Ramos (cell line): ENCODE measurements around the gene TNRC6C.

ENCODE experiments used
- in situ Hi-C: fragments of 300-500 bp; cut with MboI; formaldehyde crosslinking; loops from one replicate; pipeline ENCODE4 v1.14.3; 2022; ENCODE audit warnings: low sequenced_read_pairs; ENCODE audit not compliant: unreplicated experiment

The TNRC6C gene

DNA sequence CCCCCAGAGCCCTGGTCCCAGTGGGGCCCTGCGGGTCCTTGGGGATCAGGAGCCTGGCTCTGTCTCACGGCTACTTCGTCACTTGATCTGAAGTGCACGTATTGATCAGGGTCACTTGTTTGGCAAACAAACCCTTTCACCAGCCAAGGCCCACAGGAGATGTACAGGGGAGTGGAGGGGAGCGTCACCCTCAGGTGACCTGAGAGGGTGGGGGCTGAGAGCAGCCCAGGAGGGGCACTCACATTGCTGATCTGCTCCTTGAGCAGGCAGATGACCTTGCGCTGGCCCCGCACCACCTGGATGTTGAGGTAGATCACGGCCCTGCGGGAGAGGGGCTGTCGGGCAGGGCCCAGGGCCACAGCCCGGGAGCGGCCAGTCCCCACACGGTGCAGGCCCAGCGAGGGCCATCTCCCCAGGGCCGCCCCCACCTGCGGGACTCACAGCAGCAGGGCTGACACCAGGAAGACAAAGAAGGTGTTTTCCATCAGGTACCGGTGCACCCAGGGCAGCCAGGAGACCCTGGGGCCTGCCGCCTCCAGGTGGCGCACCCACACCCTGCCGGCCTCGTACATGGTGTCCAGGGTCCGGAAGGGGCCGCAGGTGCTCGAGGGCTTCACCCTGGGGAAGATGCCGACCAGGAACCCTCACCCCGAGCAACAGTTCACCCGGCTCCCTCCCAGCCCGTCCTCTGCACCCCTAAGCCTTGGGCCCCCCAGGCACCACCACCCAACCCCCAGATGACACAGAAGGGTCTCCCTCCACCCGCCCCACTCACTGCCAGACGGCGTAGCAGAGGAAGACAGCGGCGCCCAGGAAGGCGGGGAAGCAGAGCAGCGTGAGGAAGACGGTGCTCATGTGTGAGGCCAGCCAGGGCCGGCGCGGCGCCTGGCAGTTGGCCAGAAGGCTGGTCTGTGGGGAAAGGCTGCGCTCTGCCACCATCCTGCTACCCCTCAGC is 158.8 kb downstream of the TNRC6C start:
- in situ Hi-C loops = no loop called here

DNA sequence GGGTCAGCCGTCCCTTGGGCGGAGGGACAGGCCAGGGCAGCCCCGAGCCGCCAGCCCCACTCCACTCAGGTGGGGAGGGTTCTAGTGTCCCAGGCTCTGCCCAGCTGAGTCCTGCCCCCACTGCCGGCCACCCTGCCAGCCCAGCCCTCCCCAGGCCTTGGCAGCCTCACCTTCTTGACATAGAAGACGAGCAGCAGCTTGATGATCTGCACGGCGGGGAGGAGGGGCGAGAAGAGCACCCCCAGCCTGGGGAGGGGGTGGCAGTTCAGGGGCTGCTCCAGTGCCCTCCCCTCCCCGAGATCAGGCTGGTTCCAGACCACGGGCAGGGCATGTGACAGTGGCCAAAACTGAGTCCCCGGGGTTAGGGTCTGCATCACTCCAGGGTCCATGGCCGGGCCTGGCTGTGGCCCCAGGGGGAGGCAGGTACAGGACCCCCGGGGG is 160.3 kb downstream of the TNRC6C start:
- in situ Hi-C loops = no loop called here

GRCh38 chr17:78120537-78120936 is 162.0 kb downstream of the TNRC6C start:
- in situ Hi-C loops = no loop called here

GRCh38 chr17:78120971-78121800 is 162.7 kb downstream of the TNRC6C start:
- in situ Hi-C loops = no loop called here

GRCh38 chr17:78121801-78122215 is 163.3 kb downstream of the TNRC6C start:
- in situ Hi-C loops = no loop called here

GRCh38 chr17:78122216-78122930 is 163.9 kb downstream of the TNRC6C start:
- in situ Hi-C loops = no loop called here

- in situ Hi-C loops = no loop called here
Observed at GRCh38 chr17:78122931-78123249, 164.4 kb downstream of the TNRC6C start.

- in situ Hi-C loops = no loop called here
Observed at GRCh38 chr17:78123258-78123929, 164.9 kb downstream of the TNRC6C start.

GRCh38 chr17:78124081-78124835 is 165.8 kb downstream of the TNRC6C start:
- in situ Hi-C loops = no loop called here

- in situ Hi-C loops = no loop called here
Observed at GRCh38 chr17:78124836-78125137, 166.3 kb downstream of the TNRC6C start.

GRCh38 chr17:78125138-78125913 is 166.8 kb downstream of the TNRC6C start:
- in situ Hi-C loops = no loop called here

DNA sequence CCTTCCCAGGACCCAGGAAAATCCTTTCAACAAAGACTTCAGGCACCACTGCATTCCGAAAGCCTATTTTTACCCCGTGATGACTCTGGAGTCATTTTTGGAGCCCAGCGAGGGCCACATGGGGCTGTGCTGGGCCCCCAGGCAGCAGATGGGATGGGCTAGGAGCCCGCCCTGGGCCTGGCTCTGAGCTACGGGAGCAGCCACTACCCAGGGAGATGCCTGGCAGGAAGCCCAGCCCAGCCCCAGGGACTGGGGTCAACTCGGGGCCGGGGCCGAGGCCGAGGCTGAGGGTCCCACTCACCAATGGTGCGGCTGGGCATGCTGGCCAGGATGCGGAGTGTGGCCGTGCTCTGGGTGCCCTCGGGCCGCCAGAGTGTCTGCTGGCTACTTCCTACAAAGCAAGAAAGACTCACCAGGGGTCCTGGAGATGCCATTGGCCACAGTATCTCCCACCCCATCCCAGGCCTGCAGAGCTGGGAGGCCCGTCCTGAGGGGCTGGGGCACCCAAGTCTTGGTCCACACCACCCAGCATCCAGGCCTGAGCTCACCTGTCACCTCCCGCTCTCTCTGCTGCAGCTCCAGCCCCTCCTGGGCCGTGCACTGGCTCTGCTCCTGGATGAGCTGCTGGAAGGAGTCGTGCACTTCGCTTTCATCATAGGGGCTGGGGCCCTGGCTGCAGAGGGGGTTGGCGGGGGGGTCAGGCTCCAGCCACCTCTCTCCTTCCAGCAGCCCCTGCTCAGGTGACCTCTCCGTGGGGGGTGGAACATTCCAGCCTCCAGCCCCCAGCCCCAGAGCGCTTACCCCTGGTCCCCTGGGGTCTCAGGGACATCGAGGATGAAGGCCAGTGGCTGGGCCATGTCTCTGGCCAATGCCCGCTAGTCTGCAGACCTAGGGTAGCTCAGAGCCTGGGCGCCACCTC is 167.7 kb downstream of the TNRC6C start:
- in situ Hi-C loops = no loop called here

GRCh38 chr17:78126895-78127238 is 168.4 kb downstream of the TNRC6C start:
- in situ Hi-C loops = no loop called here

DNA sequence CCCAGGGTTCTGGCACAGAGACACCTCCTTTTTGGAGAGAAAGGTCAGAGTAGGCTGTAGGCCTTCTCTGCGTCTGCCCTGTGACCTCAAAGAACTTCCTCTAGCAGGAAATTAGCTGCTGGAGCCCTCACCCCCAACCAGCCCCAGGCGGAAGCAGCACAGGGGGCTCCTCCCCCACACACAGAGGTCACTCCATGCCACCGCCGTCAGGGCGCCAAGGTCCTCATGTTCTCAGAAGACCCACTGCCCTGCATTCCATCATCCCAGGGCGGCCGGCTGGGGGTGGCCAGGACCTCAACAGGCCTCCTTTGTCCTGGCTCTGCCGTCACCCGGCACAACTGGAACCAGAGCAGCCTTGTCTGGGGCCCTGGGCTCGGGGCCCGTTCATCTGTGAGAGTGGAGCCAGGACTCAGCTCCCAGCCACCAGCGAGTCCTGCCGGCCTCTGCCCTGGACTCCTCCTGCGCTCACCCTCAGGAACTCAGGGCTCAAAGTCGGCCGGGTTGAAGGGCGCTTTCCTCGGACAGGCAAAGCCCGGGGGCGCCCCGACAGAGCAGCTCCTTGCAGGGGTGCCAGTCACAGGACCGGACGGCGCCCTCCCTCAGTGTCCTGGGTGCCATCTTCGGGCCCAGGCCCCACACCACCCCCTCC is 168.9 kb downstream of the TNRC6C start:
- in situ Hi-C loops = no loop called here

- in situ Hi-C loops = no loop called here
Observed at GRCh38 chr17:78127888-78128550, 169.5 kb downstream of the TNRC6C start.

DNA sequence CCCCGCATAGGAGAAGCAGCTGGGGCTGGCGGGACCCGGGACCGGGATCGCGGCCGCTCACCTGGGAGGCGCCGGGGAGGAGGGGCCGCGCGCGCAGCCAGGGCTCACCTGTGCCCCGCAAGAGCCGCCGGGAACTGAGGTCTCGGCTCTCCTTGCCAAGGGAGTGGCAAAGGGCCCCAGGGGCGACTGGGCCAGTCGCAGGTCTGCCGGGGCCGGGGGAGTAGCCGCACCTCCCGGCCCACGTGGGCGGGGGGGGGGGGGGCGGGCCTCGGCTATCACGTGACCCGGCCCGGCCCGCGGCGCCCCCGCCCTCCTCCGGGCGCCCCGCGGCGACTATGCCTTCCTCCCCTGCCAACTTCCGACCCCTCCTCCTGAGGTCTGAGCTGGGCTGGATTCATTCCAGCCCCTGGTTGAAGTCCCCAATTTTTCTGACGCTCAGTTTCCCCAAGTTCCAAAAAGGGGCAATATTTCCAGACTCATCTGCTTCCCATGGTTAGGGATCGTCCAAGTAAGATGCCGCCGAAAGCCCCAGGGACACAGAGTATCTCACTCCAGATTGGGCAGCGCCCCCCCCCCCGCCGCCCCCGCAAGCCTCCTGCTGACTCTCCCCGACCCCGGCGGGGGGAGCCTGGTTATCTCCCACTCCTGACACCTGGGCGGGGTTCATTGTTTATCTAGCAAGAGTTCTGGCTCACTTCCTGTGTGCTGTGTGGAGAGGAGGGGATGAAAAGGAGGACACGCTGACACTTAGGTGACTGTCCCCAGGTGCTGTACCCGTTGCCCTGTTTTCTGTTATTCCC is 170.2 kb downstream of the TNRC6C start, which contains the start of gene TMC6:
TMC6 (minus strand) TSS at position 205 of the 800 bp plus-strand sequence. CDS start 1,923 bp downstream, outside the sequence.
- in situ Hi-C loops = no loop called here
